ENCODE measurements around the gene PPP2R3A.

DNA sequence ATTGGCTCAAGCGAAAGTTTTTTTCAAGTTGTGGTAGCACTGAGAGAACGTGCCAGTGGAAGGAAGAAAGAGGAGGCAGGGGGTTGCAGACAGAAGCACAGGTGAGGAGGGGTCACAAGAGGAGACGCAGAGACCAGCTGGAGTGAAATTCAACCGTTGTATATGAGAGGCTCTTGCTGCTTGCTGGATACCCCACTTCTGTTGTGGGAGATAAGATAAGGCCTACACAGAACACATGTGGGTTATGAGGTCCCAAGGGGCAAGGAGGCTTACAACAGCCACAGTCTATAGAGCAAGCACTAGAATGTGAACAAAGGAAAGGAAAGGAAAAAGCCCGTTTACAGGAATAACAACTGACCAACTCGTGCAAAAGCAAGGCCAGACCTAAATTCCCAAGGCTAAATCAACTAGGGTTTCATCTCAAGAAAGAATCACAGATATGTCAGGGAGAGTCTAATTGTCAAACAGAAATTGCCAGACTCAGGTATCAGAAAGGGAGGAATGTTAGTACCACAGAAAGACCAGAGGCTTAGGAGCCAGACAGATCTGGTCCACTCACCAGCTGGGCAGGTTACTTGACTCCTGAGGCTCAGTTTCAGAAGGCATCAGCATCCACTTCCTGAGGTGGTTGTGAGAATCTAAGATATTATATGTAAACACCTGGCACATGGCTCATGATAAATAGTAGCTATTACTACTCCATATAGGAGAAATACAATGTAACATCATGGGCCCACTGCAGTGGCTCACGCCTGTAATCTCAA is 169.7 kb downstream of the PPP2R3A start:
- TF ChIP-seq, protein P1, sequence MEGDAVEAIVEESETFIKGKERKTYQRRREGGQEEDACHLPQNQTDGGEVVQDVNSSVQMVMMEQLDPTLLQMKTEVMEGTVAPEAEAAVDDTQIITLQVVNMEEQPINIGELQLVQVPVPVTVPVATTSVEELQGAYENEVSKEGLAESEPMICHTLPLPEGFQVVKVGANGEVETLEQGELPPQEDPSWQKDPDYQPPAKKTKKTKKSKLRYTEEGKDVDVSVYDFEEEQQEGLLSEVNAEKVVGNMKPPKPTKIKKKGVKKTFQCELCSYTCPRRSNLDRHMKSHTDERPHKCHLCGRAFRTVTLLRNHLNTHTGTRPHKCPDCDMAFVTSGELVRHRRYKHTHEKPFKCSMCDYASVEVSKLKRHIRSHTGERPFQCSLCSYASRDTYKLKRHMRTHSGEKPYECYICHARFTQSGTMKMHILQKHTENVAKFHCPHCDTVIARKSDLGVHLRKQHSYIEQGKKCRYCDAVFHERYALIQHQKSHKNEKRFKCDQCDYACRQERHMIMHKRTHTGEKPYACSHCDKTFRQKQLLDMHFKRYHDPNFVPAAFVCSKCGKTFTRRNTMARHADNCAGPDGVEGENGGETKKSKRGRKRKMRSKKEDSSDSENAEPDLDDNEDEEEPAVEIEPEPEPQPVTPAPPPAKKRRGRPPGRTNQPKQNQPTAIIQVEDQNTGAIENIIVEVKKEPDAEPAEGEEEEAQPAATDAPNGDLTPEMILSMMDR (IDR thresholded peaks at IDR 0.05; ENCODE audit: low read length) = no peak
- no peak for TF ChIP-seq EZH2 (optimal IDR thresholded peaks at IDR 0.05; ENCODE audit: low read depth, low read length)
